Measurements from ENCODE around the gene NEU4. TPM values are rescaled to one million over a fixed set of nuclear protein-coding genes. Genes with fewer than 3 reads are reported as not detected.
A peak's percentile ranks its signal among the peaks of the same experiment; 100 is the strongest.
"Not testable (repeated sequence)": the region's sequence is repeated elsewhere in the genome, so short reads cannot be mapped to it uniquely, and the experiment has no call there.

The NEU4 gene
- total RNA-seq, 1 experiment from 2014 or later = not detected

GRCh38 chr2:241799522-241800197 is 9.3 kb upstream of the NEU4 start:
- DNase-seq (ENCODE audit: low spot score) = no peak

GRCh38 chr2:241800198-241800903 is 8.6 kb upstream of the NEU4 start:
- not testable (repeated sequence) for DNase-seq (ENCODE audit: low spot score)

- no peak for DNase-seq (ENCODE audit: low spot score)
These were observed 7.2 kb upstream of the NEU4 start for GRCh38 chr2:241801611-241802420.

GRCh38 chr2:241802421-241803318 is 6.3 kb upstream of the NEU4 start:
- no peak for DNase-seq (ENCODE audit: low spot score)

GRCh38 chr2:241803387-241804325 is 5.3 kb upstream of the NEU4 start:
- no peak for DNase-seq (ENCODE audit: low spot score)

GRCh38 chr2:241804326-241805229 is 4.4 kb upstream of the NEU4 start:
- peak; percentile 60 for DNase-seq (ENCODE audit: low spot score)

- not testable (repeated sequence) for DNase-seq (ENCODE audit: low spot score)
These were observed 2.8 kb upstream of the NEU4 start for GRCh38 chr2:241806217-241806616.

- DNase-seq (ENCODE audit: low spot score) = no peak
These were observed 807 bp upstream of the NEU4 start for GRCh38 chr2:241808051-241808720.

GRCh38 chr2:241809383-241810306 is 652 bp downstream of the NEU4 start:
- DNase-seq (ENCODE audit: low spot score) = no peak

- DNase-seq (ENCODE audit: low spot score) = no peak
These were observed 1.6 kb downstream of the NEU4 start for GRCh38 chr2:241810307-241811200.

- no peak for DNase-seq (ENCODE audit: low spot score)
These were observed 2.4 kb downstream of the NEU4 start for GRCh38 chr2:241811201-241811951.

- DNase-seq (ENCODE audit: low spot score) = no peak
These were observed 3.1 kb downstream of the NEU4 start for GRCh38 chr2:241811952-241812729.

- DNase-seq (ENCODE audit: low spot score) = no peak
These were observed 4.0 kb downstream of the NEU4 start for GRCh38 chr2:241812730-241813643.

Measured in A172 (cell line).